GM19023 (cell line): ENCODE results near the gene MXRA5.
"Not testable (repeated sequence)": the region's sequence is repeated elsewhere in the genome, so short reads cannot be mapped to it uniquely, and the experiment has no call there.

Source experiments
- ATAC-seq: cut with Tn5 transposase; IDR thresholded peaks from one replicate; pipeline ENCODE4 v1.9.1; 2021; ENCODE audit warnings: mild to moderate bottlenecking, moderate library complexity; ENCODE audit not compliant: unreplicated experiment

Gene MXRA5

GRCh38 chrX:3326681-3327080 is 19.8 kb downstream of the MXRA5 start:
- ATAC-seq: no peak

GRCh38 chrX:3320471-3321046 is 25.9 kb downstream of the MXRA5 start:
- no peak for ATAC-seq

GRCh38 chrX:3317191-3317718 is 29.2 kb downstream of the MXRA5 start:
- ATAC-seq: no peak

- ATAC-seq: no peak
Measured at GRCh38 chrX:3312109-3312508, 34.3 kb downstream of the MXRA5 start.

GRCh38 chrX:3307881-3308280 is 38.6 kb downstream of the MXRA5 start:
- no peak for ATAC-seq

- no peak for ATAC-seq
Measured at GRCh38 chrX:3299636-3300035, 46.8 kb downstream of the MXRA5 start.

GRCh38 chrX:3295731-3296130 is 50.7 kb downstream of the MXRA5 start:
- no peak for ATAC-seq

- ATAC-seq: no peak
Measured at GRCh38 chrX:3293251-3293650, 53.2 kb downstream of the MXRA5 start.

GRCh38 chrX:3290561-3290960 is 55.9 kb downstream of the MXRA5 start:
- no peak for ATAC-seq

GRCh38 chrX:3286196-3286945 is 60.1 kb downstream of the MXRA5 start:
- no peak for ATAC-seq

- ATAC-seq: no peak
Measured at GRCh38 chrX:3280706-3281105, 65.7 kb downstream of the MXRA5 start.

- ATAC-seq: not testable (repeated sequence)
Measured at GRCh38 chrX:3273668-3274067, 72.8 kb downstream of the MXRA5 start.

GRCh38 chrX:3271834-3272186 is 74.6 kb downstream of the MXRA5 start:
- ATAC-seq: no peak

GRCh38 chrX:3271183-3271833 is 75.1 kb downstream of the MXRA5 start:
- ATAC-seq: no peak

GRCh38 chrX:3268829-3269228 is 77.6 kb downstream of the MXRA5 start:
- no peak for ATAC-seq

- ATAC-seq: no peak
Measured at GRCh38 chrX:3263681-3264126, 82.7 kb downstream of the MXRA5 start.

- ATAC-seq: no peak
Measured at GRCh38 chrX:3262901-3263300, 83.6 kb downstream of the MXRA5 start.
